Muscle of leg (tissue), 9 donors: Measurements from ENCODE around the gene KCNA2. TPM values are rescaled to one million over a fixed set of nuclear protein-coding genes. Genes with fewer than 3 reads are reported as not detected.

Source experiments
- polyA plus RNA-seq, 8 donors: library from polyadenylated mRNA; unstranded; fragments of 120-200 nt; gene quantifications; one replicate each; pipeline versions ENCODE4 v1.2.1 to v1.2.3, GENCODE V29; 2013; ENCODE audit warnings: inconsistent platforms in 1 of 8, low replicate concordance in 1 of 8; ENCODE audit not compliant: insufficient read length in 8 of 8, insufficient read depth in 1 of 8
- total RNA-seq: library from RNA; stranded (reverse); fragments of 120-200 nt; gene quantifications from one replicate; pipeline ENCODE4 v1.2.4, GENCODE V29; 2013

The KCNA2 gene
- total and polyA plus RNA-seq, 9 donors: 0.68 to 3.0 (median 0.82) TPM

Other genes starting within 250 kb of the KCNA2 start
- 9.1 TPM for gene SLC16A4, start 215.3 kb downstream of the KCNA2 start, total RNA-seq
- gene SLC16A4, start 215.3 kb downstream of the KCNA2 start, polyA plus RNA-seq: 10 to 100 TPM in 2 of 8 donors, 1 to 10 TPM in 6; 6.5 to 11.6 (median 8.5) TPM
- gene LAMTOR5, start 198.7 kb downstream of the KCNA2 start, total RNA-seq: 100 TPM
- 100 to 1,000 TPM; 108 to 129 (median 118) TPM for gene LAMTOR5, start 198.7 kb downstream of the KCNA2 start, polyA plus RNA-seq
- not detected for gene PROK1, start 155.2 kb downstream of the KCNA2 start, total RNA-seq
- not detected for gene PROK1, start 155.2 kb downstream of the KCNA2 start, polyA plus RNA-seq
- gene KCNA10, start 87.2 kb downstream of the KCNA2 start, total RNA-seq: 0.09 TPM
- under 1 TPM; 0.23 to 0.75 (median 0.60) TPM for gene KCNA10, start 87.2 kb downstream of the KCNA2 start, polyA plus RNA-seq
- 0.27 TPM for gene KCNA3, start 68.6 kb upstream of the KCNA2 start, total RNA-seq
- gene KCNA3, start 68.6 kb upstream of the KCNA2 start, polyA plus RNA-seq: under 1 TPM; 0.07 to 0.44 (median 0.19) TPM